ENCODE results near the gene OR5AC2.

DNA sequence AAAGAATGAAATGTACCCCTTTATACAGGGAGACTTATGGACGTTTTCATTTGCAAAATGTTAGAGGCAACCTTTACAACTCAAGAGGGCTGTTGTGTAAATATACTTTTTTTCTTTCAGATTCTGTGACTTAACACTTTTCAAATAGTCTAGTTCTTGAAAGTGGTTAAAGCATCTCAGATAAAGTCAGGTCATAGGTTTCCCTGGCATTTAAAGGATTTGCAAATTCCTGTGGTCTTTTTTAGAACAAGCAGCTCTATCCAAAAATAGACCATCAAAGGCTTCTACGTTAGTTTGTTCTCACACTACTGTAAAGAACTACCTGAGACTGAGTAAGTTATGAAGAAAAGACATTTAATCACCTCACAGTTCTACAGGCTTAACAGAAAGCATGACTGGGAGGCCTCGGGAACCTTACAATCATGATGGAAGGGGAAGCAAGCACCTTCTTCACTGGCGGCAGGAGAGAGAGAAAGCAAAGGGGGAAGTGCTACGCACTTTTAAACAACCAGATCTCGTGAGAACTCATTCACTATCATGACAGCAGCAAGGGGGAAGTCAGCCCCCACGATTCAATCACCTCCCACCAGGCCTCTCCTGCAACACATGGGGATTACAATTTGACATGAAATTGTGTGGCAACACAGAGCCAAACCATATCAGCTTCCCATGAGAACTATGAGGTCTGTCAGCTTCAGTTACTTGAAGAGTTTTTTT, 28.6 kb upstream of the OR5AC2 start:
- TF ChIP-seq, protein P1, sequence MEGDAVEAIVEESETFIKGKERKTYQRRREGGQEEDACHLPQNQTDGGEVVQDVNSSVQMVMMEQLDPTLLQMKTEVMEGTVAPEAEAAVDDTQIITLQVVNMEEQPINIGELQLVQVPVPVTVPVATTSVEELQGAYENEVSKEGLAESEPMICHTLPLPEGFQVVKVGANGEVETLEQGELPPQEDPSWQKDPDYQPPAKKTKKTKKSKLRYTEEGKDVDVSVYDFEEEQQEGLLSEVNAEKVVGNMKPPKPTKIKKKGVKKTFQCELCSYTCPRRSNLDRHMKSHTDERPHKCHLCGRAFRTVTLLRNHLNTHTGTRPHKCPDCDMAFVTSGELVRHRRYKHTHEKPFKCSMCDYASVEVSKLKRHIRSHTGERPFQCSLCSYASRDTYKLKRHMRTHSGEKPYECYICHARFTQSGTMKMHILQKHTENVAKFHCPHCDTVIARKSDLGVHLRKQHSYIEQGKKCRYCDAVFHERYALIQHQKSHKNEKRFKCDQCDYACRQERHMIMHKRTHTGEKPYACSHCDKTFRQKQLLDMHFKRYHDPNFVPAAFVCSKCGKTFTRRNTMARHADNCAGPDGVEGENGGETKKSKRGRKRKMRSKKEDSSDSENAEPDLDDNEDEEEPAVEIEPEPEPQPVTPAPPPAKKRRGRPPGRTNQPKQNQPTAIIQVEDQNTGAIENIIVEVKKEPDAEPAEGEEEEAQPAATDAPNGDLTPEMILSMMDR (conservative IDR thresholded peaks at IDR 0.05), result no peak
- TF ChIP-seq EZH2 (IDR thresholded peaks at IDR 0.05; ENCODE audit: low read depth), result no peak

Measured in PC-9 (cell line).